ENCODE results near the gene PACS2.

The PACS2 gene

DNA sequence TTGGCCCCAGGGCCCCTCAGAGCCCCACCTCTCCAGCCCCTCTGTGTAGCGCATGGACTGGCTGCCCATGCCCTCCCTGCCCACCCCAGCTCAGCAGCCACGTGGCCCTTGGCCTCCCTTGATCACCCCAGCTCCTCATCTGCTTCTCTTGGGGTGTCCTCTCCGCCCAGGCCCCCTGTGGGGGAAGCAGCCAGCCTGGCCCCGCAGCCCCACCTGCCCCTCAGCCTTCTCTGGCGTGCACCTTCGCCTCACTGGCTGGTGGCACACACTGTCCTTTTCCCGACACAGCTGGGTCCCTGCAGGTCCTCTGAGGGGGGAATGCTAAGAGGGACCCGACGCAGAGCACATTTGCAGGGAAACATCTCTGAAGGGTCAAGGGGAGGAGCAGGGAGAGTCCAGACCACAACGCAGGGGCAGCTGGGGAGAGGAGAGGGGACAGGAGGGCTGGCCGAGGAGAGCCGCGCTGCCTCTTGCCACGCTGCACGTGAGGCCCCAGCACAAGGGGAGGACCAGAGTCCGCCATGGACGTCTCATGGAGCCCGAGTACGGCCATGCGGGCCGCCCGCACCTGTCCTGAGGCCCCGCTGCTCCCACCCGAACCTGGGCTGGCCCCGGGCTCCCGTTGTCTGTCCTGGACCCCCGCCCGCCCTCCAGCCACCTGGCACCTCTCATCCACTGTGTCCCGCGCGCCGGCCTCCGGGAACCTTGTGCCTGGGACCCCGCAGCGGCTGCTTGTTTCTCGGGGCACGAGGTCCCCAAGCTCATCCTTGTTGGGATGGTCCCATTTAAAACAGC, 36.1 kb downstream of the PACS2 start:
- TF ChIP-seq, protein P1, sequence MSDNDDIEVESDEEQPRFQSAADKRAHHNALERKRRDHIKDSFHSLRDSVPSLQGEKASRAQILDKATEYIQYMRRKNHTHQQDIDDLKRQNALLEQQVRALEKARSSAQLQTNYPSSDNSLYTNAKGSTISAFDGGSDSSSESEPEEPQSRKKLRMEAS (IDR thresholded peaks at IDR 0.05), result no peak
- TF ChIP-seq YY1 (IDR thresholded peaks at IDR 0.05; ENCODE audit: low read depth) (no peak), ZBTB7A (IDR thresholded peaks at IDR 0.05; ENCODE audit: low read depth) (no peak), EP300 (IDR thresholded peaks at IDR 0.05; ENCODE audit: borderline replicate concordance) (no peak), TCF12 (IDR thresholded peaks at IDR 0.05; ENCODE audit: low read depth) (no peak), TAF1 (IDR thresholded peaks at IDR 0.05; ENCODE audit: low read depth) (no peak), CEBPB (IDR thresholded peaks at IDR 0.05) (no peak), FOXM1 (IDR thresholded peaks at IDR 0.05; ENCODE audit: borderline replicate concordance, low read depth) (no peak), NFIC (IDR thresholded peaks at IDR 0.05) (no peak), RAD21 (IDR thresholded peaks at IDR 0.05; ENCODE audit: low read depth) (no peak), TEAD4 (IDR thresholded peaks at IDR 0.05) (no peak), EGR1 (IDR thresholded peaks at IDR 0.05) (no peak), CREB1 (IDR thresholded peaks at IDR 0.05; ENCODE audit: low read depth) (no peak)
- TF ChIP-seq, protein P2, sequence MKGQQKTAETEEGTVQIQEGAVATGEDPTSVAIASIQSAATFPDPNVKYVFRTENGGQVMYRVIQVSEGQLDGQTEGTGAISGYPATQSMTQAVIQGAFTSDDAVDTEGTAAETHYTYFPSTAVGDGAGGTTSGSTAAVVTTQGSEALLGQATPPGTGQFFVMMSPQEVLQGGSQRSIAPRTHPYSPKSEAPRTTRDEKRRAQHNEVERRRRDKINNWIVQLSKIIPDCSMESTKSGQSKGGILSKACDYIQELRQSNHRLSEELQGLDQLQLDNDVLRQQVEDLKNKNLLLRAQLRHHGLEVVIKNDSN (IDR thresholded peaks at IDR 0.05), result no peak
- TF ChIP-seq, protein P3, sequence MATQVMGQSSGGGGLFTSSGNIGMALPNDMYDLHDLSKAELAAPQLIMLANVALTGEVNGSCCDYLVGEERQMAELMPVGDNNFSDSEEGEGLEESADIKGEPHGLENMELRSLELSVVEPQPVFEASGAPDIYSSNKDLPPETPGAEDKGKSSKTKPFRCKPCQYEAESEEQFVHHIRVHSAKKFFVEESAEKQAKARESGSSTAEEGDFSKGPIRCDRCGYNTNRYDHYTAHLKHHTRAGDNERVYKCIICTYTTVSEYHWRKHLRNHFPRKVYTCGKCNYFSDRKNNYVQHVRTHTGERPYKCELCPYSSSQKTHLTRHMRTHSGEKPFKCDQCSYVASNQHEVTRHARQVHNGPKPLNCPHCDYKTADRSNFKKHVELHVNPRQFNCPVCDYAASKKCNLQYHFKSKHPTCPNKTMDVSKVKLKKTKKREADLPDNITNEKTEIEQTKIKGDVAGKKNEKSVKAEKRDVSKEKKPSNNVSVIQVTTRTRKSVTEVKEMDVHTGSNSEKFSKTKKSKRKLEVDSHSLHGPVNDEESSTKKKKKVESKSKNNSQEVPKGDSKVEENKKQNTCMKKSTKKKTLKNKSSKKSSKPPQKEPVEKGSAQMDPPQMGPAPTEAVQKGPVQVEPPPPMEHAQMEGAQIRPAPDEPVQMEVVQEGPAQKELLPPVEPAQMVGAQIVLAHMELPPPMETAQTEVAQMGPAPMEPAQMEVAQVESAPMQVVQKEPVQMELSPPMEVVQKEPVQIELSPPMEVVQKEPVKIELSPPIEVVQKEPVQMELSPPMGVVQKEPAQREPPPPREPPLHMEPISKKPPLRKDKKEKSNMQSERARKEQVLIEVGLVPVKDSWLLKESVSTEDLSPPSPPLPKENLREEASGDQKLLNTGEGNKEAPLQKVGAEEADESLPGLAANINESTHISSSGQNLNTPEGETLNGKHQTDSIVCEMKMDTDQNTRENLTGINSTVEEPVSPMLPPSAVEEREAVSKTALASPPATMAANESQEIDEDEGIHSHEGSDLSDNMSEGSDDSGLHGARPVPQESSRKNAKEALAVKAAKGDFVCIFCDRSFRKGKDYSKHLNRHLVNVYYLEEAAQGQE (IDR thresholded peaks at IDR 0.05; ENCODE audit: low read depth), result no peak

DNA sequence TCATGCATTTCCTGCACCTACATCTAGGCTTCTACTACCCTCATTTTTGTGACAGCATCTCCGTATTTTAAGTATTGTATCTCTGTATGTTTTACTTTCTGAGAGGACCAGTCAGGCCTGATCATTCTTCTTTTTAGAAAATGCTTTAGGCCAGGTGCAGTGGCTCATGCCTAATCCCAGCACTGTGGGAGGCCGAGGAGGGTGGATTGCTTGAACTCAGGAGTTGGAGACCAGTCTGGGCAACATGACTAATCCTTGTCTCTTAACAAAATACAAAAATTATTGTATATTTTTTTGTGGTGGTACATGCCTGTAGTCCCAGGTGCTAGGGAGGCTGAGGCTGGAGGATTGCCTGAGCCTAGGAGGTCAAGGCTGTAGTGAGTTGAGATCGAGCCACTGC, 36.9 kb downstream of the PACS2 start:
- TF ChIP-seq EP300 (IDR thresholded peaks at IDR 0.05; ENCODE audit: borderline replicate concordance), result no peak
- no peak for TF ChIP-seq ZBTB7A (IDR thresholded peaks at IDR 0.05; ENCODE audit: low read depth)
- TF ChIP-seq TAF1 (IDR thresholded peaks at IDR 0.05; ENCODE audit: low read depth), result no peak
- TF ChIP-seq EGR1 (IDR thresholded peaks at IDR 0.05), result no peak

DNA sequence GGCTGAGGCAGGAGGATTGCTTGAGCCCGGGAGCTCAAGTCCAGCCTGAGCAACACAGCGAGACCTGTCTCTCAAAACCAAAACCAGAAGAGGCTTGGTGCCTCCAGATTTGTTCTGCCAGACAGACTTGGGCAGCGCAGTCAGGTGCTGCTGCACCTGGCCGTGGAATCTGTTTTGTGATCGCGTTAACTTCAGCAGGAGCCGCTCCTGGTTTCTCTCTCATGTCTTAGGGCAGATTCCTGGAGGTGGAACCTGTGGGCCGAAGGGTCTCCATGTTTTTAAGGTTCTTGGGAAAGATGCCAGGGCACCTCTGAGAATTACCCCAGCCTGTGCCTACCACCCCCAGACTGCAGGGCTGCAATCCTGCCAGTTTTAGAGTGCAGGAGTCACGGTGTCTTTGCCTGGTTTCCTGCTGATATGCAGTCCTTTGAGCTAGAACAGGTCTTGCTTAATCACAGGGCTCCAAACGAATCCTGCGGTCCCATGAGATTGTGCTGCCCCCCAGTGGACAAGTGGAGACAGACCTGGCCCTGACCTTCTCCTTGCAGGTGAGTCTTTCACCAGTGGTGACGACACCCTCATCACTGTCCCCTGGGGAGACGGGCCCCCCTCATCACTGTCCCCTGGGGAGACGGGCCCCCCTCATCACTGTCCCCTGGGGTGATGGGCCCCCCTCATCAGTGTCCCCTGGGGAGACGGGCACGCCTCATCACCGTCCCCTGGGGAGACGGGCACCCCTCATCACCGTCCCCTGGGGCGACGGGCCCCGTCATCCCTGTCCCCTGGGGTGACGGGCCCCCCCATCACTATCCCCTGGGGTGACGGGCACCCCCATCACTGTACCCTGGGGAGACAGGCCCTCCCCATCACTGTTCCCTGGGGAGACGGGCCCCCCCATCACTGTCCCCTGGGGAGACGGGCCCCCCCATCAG, 37.6 kb downstream of the PACS2 start:
- no peak for TF ChIP-seq TEAD4 (IDR thresholded peaks at IDR 0.05)
- TF ChIP-seq, protein P3 (IDR thresholded peaks at IDR 0.05; ENCODE audit: low read depth), result no peak
- TF ChIP-seq NFIC (IDR thresholded peaks at IDR 0.05), result no peak
- TF ChIP-seq EP300 (IDR thresholded peaks at IDR 0.05; ENCODE audit: borderline replicate concordance), result no peak
- TF ChIP-seq CEBPB (IDR thresholded peaks at IDR 0.05), result peak; percentile 99
- TF ChIP-seq CREB1 (IDR thresholded peaks at IDR 0.05; ENCODE audit: low read depth), result no peak
- TF ChIP-seq RAD21 (IDR thresholded peaks at IDR 0.05; ENCODE audit: low read depth), result peak; percentile 96
- no peak for TF ChIP-seq ZBTB7A (IDR thresholded peaks at IDR 0.05; ENCODE audit: low read depth)
- TF ChIP-seq, protein P1 (IDR thresholded peaks at IDR 0.05), result 0 out of 2 replicates have a peak, but pooled peaks have one; percentile 19
- TF ChIP-seq TAF1 (IDR thresholded peaks at IDR 0.05; ENCODE audit: low read depth), result no peak
- TF ChIP-seq FOXM1 (IDR thresholded peaks at IDR 0.05; ENCODE audit: borderline replicate concordance, low read depth), result no peak

DNA sequence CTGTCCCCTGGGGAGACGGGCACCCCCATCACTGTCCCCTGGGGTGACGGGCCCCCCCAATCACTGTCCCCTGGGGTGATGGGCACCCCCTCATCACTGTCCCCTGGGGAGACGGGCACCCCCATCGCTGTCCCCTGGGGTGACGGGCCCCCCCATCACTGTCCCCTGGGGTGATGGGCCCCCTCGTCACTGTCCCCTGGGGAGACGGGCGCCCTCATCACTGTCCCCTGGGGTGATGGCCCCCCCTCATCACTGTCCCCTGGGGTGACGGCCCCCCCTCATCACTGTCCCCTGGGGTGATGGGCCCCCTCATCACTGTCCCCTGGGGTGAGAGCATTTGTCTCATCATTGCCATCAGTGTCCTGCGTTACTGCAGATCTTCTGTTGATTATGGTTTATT, 38.6 kb downstream of the PACS2 start:
- TF ChIP-seq TCF12 (IDR thresholded peaks at IDR 0.05; ENCODE audit: low read depth) (no peak), EP300 (IDR thresholded peaks at IDR 0.05; ENCODE audit: borderline replicate concordance) (no peak), CEBPB (IDR thresholded peaks at IDR 0.05) (no peak)
- TF ChIP-seq, protein P2 (IDR thresholded peaks at IDR 0.05), result no peak

DNA sequence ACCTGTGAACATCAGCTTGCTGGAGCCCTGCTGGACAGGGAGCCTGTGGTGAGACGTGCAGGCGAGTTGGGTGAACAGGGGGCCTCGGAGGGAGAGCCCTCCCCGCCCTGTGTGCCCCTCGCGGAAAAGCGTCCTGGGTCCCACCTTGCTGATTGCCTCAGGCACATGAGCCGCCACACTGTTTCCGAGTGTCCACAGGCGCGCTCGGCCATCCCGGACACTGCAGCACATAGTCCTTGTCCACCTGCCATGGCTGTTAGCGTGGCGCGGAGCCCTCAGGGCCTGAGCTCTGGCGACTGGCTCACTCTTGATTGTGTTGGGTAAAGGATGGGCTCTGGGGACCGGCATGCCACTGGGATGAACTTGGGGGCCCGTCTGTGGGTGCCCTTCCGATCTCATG, 40.0 kb downstream of the PACS2 start:
- TF ChIP-seq, protein P1 (IDR thresholded peaks at IDR 0.05), result no peak
- TF ChIP-seq YY1 (IDR thresholded peaks at IDR 0.05; ENCODE audit: low read depth) (no peak), CEBPB (IDR thresholded peaks at IDR 0.05) (no peak)

All from Ishikawa (cell line).